Occipital lobe (tissue), 2 donors: ENCODE measurements around the gene ZNF784. TPM values are rescaled to one million over a fixed set of nuclear protein-coding genes. Genes with fewer than 3 reads are reported as not detected.

Source experiments
- DNase-seq: peaks from one replicate; lab custom pipeline; 2025; lab: John Stamatoyannopoulos, UW
- total RNA-seq: library from RNA; depleted of rRNA; stranded (reverse); fragments of >200 nt; gene quantifications from one replicate; pipeline ENCODE4 v1.2.3, GENCODE V29; 2014

The ZNF784 gene
- total RNA-seq, 1 donor from 2014 or later, result 5.1 TPM

DNA sequence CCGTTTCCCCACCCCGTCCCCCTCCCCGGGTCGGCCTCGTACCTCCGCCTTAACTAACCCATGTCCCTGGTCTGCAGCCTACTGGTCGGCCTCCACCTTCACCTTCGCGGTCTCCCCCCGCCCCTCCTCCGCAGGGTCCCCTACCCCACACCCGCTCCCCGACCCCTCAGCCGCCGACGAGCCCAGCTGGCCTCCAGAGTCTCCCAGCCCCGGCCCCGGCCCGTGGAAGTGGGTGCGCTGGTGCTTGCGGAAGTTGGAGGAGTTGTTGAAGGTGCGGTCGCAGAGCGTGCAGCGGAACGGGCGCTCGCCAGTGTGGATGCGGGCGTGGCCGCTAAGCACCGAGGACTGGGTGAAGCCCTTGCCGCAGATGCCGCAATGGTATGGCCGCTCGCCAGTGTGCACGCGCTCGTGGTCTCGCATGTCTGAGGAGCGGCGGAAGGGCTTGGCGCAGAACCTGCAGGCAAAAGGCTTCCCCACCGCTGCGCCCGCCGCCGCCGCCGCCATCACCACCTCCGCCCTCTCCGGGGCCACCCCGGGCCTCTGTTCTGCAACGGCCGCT is 2.6 kb downstream of the ZNF784 start:
- DNase-seq, result no peak

DNA sequence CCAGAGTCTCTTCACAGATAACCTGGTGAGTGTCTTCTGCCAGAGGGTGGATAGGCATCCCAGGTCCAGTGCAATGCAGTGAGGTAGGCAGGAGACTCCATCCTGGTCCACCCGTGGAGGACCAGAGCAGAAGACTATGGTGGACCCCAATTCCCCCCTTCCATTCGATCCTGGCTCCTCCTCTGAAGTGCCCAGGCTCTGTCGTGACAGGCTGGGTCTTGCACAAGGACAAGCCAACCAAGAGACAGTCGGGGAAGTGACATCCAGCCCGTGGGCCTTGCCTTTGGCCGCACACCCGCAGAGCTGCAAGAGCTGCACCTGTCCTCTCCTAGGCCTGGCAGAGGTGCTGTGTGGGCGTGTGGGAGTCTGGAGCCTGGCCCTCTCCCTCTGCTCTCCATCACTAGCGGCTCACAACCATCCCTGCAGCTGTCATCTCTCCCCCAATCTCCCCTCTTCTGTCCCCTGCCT is 3.1 kb downstream of the ZNF784 start:
- no peak for DNase-seq

DNA sequence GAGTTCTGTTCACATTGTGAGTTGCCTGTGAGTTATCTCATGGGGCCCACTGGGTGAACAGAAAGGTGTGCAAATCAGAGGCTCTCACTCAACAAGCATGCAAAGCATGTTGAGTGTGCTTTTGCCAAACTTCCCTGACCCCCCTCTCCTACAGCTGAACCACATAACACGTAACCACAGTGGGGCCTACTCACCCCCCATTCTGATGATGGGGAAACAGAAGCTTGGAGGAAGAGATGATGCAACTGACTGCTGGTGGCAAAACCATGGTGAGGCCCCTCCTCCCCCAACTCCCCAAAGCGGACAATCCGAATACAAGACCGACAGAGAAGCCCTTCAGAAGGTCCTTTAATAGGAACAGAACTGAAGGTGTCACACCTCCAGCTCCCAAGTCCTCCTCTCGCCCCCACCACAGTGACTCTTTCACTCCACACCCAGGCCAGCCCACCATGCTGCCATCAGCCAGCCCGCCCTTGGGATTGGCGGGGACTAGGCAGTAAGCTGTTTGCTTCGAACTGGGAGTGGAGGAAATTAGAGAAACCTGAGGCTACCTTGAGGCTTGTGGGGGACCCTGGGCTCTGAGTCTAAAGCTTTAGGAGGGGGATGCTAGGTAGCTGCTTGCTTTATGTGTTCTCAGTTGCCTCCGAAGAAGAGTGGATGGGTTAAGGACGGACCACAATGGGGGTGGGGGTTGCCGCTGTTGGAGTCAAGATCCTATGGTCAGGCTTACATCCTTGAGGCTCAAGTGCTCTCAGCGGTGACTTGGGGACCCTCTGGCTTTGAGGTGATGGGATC is 3.8 kb downstream of the ZNF784 start:
- DNase-seq, result no peak

DNA sequence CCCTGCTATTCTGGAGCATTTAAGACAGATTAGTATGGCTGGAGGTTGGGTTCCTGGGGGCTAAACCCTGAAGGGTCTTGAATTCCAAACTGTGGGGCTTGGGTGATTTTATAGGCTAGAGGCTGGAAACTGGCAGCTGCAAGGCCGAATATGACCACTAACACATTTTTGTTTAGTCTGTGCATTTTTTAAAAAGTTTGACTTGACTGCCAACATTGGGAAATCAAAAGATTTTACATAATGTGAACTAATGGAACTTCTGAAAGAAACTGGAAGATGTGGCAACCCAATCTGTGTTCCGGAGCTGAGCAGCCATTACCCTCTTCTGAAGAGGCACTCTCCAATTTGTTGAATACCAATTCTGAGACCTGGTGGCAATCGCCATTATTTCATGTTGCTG is 5.1 kb downstream of the ZNF784 start:
- no peak for DNase-seq

DNA sequence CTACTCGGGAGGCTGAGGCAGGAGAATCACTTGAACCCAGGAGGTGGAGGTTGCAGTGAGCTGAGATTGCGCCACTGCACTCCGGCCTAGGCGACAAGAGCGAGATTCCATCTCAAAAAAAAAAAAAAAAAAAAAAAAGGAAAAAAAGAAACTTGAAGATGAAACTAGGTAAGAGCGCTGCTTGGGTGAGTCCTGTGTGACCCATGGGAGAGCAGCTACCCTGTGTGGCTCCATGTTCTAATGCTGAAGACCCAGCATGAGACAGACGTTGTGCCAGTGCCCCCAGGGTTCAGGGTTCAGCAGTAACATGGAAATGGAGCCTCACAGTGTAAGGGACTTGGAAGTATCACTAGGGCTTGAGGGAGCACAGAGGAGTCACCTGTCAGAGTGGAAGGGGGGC is 5.9 kb downstream of the ZNF784 start:
- DNase-seq, result no peak

DNA sequence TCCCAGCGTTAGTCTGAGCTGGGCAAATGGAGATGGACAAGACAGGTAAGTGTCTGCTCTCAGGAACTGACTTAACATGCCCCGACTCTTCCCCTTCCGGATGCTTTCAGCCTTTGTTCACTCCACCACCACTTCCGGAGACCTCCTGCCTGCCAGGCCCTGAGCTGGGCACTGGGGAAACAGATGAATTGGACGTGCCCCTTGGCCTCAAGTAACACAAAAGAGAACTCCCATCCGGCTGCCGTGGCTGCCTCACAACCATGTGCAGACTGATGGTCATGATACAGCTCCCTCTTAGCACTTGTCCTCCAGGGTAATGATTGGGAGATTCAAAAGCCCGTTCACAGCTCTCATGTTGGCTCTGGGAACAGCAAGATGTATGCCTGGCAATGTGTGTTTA is 6.9 kb downstream of the ZNF784 start:
- DNase-seq, result no peak

DNA sequence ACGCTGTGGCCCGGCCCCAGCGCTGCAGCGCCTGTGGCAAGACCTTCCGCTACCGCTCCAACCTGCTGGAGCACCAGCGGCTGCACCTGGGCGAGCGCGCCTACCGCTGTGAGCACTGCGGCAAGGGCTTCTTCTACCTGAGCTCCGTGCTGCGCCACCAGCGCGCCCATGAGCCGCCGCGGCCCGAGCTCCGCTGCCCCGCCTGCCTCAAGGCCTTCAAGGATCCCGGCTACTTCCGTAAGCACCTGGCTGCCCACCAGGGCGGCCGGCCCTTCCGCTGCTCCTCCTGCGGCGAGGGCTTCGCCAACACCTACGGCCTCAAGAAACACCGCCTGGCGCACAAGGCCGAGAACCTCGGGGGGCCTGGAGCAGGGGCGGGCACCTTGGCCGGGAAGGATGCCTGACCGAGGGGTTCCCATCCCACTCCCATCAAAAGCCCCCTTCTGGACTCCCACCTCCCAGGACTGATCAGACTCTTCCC is 7.9 kb downstream of the ZNF784 start:
- DNase-seq, result no peak

DNA sequence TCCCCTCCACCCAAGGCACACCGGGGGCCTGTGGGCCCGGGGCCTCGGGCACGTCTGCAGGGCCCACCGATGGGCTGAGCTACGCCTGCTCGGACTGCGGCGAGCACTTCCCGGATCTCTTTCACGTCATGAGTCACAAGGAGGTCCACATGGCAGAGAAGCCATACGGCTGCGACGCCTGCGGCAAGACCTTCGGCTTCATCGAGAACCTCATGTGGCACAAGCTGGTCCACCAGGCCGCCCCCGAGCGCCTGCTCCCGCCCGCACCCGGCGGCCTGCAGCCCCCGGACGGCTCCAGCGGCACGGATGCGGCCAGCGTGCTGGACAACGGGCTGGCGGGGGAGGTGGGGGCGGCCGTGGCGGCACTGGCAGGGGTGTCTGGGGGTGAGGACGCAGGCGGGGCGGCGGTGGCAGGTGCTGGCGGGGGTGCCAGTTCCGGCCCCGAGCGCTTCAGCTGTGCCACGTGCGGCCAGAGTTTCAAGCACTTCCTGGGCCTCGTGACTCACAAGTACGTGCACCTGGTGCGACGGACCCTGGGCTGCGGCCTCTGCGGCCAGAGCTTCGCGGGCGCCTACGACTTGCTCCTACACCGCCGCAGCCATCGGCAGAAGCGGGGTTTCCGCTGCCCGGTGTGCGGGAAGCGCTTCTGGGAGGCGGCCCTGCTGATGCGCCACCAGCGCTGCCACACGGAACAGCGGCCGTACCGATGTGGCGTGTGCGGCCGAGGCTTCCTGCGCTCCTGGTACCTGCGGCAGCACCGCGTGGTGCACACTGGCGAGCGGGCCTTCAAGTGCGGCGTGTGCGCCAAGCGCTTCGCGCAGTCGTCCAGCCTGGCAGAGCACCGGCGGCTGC is 8.6 kb downstream of the ZNF784 start:
- DNase-seq, result no peak

DNA sequence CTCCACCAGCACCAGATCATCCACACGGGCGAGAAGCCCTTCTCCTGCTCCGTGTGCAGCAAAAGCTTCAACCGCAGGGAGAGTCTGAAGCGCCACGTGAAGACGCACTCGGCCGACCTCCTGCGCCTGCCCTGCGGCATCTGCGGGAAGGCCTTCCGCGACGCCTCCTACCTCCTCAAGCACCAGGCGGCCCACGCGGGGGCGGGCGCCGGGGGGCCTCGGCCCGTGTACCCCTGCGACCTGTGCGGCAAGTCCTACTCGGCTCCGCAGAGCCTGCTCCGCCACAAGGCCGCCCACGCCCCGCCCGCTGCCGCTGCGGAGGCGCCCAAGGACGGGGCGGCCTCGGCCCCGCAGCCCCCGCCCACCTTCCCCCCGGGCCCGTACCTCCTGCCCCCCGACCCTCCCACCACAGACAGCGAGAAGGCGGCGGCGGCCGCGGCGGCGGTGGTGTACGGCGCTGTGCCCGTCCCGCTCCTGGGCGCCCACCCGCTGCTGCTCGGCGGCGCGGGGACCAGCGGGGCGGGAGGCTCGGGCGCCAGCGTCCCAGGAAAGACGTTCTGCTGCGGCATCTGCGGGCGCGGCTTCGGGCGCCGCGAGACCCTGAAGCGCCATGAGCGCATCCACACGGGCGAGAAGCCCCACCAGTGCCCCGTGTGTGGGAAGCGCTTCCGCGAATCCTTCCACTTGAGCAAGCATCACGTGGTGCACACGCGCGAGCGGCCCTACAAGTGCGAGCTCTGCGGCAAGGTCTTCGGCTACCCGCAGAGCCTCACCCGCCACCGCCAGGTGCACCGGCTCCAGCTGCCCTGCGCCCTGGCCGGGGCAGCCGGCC is 9.4 kb downstream of the ZNF784 start:
- DNase-seq, result no peak

DNA sequence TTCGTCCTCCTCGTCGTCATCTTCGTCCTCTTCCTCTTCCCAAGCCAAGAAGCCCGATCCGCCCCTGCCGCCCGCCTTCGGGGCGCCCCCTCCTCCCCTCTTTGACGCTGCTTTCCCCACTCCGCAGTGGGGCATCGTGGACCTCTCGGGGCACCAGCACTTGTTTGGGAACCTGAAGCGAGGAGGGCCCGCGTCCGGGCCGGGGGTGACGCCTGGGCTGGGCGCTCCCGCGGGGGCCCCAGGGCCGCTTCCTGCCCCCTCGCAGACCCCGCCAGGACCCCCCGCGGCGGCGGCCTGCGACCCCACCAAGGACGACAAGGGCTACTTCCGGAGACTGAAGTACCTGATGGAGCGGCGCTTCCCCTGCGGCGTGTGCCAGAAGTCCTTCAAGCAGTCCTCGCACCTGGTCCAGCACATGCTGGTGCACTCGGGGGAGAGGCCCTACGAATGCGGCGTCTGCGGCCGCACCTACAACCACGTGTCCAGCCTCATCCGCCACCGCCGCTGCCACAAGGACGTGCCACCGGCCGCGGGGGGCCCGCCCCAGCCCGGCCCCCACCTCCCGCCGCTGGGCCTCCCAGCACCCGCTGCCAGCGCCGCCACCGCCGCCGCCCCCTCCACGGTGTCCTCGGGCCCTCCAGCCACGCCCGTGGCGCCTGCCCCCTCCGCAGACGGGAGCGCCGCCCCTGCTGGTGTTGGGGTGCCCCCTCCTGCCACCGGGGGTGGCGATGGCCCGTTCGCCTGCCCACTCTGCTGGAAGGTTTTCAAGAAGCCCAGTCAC is 10.2 kb downstream of the ZNF784 start:
- no peak for DNase-seq

DNA sequence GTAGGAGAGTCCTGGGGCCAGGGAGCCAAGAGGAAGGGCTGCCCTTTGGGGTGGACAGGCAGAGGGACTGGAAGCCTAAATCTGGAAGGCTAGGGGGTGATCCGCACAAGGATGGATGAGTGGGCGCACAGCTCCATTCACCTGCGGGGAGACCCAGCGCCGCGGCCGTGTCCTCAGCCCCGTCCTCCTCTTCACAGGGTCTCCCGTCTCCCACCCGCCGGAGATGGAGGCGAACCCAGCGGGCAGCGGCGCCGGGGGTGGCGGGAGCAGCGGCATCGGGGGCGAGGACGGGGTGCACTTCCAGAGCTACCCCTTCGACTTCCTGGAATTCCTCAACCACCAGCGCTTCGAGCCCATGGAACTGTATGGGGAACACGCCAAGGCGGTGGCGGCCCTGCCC is 11.0 kb downstream of the ZNF784 start:
- DNase-seq, result no peak

DNA sequence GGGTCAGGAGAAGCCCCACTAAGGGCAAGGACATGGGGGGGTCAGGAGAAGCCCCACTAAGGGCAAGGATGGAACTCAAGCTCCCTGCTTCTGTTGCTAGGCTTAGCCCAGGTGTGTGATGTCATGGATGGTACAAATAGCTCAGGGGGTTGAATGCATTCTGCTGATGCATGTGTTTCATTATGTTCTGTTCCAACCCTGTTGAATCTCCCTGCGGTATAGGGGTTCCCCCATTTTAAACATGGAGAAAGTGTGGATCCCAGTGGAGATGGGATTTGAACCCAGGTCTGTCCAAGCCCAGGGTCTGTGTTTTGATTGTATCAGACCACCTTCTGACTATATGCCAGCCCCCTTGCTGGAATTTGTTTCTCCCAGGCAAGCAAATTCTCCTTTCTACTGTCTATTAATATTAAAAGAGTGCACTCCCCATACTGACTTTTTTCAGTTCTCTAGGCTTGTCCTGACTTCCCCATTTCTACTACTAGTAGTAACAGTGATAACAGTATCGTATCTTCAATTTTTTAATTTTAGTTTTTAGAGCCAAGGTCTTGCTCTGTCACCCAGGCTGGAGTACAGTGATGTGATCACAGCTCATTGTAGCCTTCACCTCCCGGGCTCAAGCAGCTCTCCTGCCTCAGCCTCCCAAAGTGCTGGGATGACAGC is 12.3 kb downstream of the ZNF784 start:
- no peak for DNase-seq

DNA sequence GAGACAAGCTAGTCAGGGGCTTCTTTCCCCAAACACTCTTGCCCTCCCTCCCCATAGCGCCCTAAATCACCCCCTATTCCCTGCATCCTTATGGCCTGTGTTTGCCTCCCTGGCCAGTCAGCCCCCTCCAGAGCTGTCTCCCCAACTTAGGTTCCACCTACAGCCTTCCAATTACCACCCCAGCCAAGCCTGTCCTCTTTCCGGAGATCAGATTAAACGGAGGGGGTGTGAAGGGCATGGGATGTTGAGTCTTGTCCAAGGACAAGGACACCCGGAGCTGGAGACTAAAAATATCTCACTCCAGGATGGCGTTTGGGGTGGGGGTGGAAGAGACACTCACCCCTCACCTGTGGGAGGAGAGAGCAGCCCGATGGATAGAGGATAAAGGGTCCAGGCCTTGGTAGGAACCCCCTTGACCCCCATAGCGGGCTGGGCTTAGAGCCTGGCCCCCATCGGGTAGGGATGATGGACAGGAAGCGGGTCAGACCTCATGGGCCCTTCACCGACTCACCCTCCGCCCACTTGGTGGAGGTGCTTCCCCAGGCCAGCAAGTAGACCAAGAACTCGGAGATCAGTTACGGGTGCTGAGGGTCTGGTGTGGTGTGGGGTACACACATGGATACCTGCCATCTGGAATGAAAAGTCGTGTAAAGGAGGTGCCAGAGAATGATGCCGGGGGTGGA is 12.9 kb downstream of the ZNF784 start:
- no peak for DNase-seq

DNA sequence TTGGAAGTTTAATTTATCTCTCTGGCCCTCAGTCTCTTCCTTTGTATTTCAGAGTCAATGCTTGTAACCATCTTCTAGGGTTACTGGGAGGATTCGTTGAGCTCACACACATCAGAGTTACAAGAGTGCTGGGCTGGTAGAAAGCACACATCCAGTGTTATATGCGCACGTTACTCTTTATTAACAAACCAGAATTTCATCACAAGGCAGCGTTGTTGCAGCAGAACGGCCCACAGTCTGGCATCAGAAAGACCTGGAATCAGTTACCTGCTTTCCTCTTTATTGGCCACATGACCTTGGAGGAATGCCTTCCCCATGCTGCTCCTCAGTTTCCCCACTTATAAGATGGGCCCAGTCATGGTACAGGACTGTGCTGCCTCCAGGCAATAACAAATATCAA is 15.0 kb downstream of the ZNF784 start:
- no peak for DNase-seq

DNA sequence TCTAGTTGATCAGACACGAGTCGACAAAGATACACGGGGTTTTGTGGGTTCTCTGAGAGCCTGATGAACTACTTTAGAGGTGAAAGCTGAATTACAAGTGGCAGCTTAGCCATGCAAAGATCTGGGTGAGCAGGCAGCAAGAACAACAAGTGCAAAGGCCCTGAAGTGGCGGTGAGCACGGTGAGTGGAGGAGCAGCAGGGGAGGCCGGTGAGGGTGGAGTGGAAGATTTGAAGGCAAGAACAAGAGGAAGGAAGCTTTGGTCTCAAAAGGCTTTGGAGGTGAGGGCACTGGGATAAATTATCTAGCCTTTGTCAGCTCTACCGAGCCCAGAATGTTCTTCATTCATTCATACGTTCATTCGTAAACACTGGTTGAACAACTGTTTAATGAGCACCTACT is 17.5 kb downstream of the ZNF784 start:
- no peak for DNase-seq

DNA sequence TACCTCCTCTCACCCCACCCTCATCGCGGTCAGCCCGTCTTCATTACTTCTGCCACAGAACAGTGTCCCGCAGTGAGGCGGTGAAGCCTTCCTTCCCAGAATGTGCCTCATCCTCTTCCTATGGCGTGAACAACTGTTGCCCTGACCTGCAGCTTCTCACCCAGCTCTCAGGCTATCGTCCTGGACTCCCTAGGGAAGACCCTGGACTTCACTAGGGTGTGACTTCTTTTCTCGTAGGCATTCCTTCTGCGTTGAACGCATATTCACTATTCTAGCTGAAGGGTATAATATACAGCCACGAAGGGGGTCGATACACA is 17.9 kb downstream of the ZNF784 start:
- DNase-seq, result no peak

DNA sequence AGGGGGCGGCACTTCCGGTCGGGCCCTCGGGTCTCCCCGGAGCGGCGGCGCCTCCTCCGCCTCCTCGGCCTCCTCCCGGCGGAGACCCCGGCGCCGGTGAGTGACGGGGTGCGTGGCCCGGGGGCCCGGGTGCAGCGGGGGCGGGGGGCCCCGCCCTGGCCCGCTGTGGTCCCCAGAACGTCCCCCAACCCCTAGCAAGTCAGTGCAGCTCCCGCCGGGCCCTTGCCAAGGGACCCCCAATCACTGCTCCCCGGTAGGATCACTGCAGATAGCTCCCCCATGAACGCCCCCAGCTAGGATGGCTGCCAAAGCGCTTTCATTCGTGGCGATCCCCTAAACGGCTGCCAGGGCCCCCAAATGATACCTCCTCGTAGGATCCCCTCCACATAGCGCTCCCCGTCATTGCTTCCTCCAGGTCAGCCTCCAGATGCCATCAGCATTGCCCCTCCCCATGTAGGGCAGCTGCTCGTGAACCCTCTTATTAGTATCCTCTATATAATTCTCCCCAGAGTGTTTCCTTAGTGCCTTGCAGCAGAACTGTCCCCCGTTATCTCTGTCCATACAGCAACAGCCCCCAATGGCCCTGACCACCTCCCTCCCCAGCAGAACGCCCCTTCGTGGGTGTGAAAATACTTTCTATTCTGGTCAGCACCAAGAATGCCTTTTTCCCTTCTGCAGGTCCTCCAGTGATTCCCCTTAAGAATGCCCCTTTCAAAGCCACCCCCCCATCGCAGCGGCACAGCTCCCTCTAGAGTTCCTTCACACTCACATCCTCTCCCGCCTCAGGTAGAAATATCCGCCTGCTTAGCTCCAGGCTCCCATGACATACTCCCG is 18.5 kb downstream of the ZNF784 start, which contains the start of gene ZNF865:
Gene ZNF865 (plus strand): TSS at position 11 of the 834 bp plus-strand sequence. CDS start 7,972 bp downstream, outside the sequence.
- peak; percentile 48 for DNase-seq

DNA sequence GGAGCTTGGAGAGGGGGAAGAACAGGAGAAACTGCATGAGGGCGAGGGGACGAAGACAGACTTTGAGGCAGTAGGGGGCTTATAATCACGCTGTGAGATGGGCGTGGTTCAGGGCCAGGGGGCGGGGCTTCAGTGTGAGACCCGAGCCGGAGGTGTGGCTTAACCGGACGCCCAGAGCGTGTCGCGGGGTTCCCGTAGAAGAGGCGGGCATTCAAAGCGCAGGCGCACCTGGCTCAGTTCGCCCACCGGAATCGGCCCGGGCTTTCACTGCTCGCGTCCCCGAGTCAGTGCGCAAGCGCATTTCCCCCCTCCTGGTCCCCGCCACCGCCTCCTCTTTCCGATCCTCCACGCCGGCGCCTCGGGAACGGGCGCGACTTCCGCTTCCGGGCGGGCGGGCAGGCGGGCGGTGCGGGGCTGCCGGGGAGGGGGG is 19.1 kb downstream of the ZNF784 start:
- DNase-seq, result peak; percentile 95
